Lower lobe of right lung (tissue), 2 donors: ENCODE data around the gene MYOCD. TPM values are rescaled to one million over a fixed set of nuclear protein-coding genes. Genes with fewer than 3 reads are reported as not detected.

Experiments used
- ATAC-seq, 2 donors: fragments of 200-7000 bp; cut with Tn5 transposase; one replicate each; pipeline ENCODE4 v1.9.1; 2020 to 2022; ENCODE audit warnings: mild to moderate bottlenecking in 2 of 2, moderate library complexity in 2 of 2
- DNase-seq: peaks from one replicate; pipeline ENCODE4 v3.0.0-alpha.2; 2020
- H3K27ac ChIP-seq: fragments of 200-600 bp; one replicate; pipeline ENCODE4 v1.8.0; 2022
- H3K27me3 ChIP-seq: fragments of 200-600 bp; one replicate; pipeline ENCODE4 v1.8.0; 2022; ENCODE audit warnings: low read depth
- H3K36me3 ChIP-seq: fragments of 200-600 bp; one replicate; pipeline ENCODE4 v1.8.0; 2022; ENCODE audit warnings: mild to moderate bottlenecking
- H3K4me1 ChIP-seq: fragments of 200-600 bp; one replicate; pipeline ENCODE4 v1.8.0; 2022
- H3K4me3 ChIP-seq: fragments of 200-600 bp; one replicate; pipeline ENCODE4 v1.8.0; 2022; ENCODE audit warnings: mild to moderate bottlenecking
- H3K9me3 ChIP-seq: fragments of 200-600 bp; one replicate; pipeline ENCODE4 v1.8.0; 2022
- CTCF ChIP-seq: fragments of 200-600 bp; IDR thresholded peaks from one replicate; pipeline ENCODE4 v1.8.0; 2022; ENCODE audit warnings: antibody characterized with exemption, mild to moderate bottlenecking
- intact Hi-C: fragments of 100-400 bp; cut with DNase I; formaldehyde crosslinking; loops from one replicate; pipeline ENCODE4 v1.11.0; 2022
- total RNA-seq: library from RNA; stranded (reverse); fragmentation: NEBNext Ultra II Directional; extraction: Animal tissue kit (Norgen Biotek cat#: 25700); gene quantifications from one replicate; pipeline ENCODE4 v1.2.1, GENCODE V29; 2021
- donor health status: DM: no; HTN: yes; CAD: no; lungs with severe emphysema.

Gene MYOCD
- total RNA-seq, 1 donor from 2014 or later = 3.6 TPM

GRCh38 chr17:12671906-12672305 is 6.2 kb downstream of the MYOCD start:
- Histone ChIP-seq H3K4me1 (no peaks in the 10 kb centered on the region), H3K36me3 (no peaks in the 10 kb centered on the region), H3K9me3 (no peaks in the 10 kb centered on the region), H3K4me3 (no peak overlapping the region), H3K27me3 (peaks cover 4% of the 10 kb centered on the region), H3K27ac (no peak overlapping the region)
- no peak for ATAC-seq
- intact Hi-C loops = no loop called here
- no peak for TF ChIP-seq CTCF
- DNase-seq = no peak

- no peak overlapping the region for H3K27ac ChIP-seq
- H3K4me1 ChIP-seq = no peaks in the 10 kb centered on the region
- H3K27me3 ChIP-seq = no peaks in the 10 kb centered on the region
- no peak for DNase-seq
- no peaks in the 10 kb centered on the region for H3K9me3 ChIP-seq
- intact Hi-C loops = no loop called here
- no peak for TF ChIP-seq CTCF
- ATAC-seq = no peak
- no peak overlapping the region for H3K4me3 ChIP-seq
- no peaks in the 10 kb centered on the region for H3K36me3 ChIP-seq
Observed at GRCh38 chr17:12672947-12673346, 7.3 kb downstream of the MYOCD start.

- Histone ChIP-seq H3K9me3 (no peaks in the 10 kb centered on the region), H3K36me3 (no peaks in the 10 kb centered on the region), H3K27me3 (no peaks in the 10 kb centered on the region), H3K4me1 (no peaks in the 10 kb centered on the region), H3K27ac (no peak overlapping the region), H3K4me3 (no peak overlapping the region)
- ATAC-seq = no peak
- no peak for TF ChIP-seq CTCF
- no peak for DNase-seq
- intact Hi-C loops = no loop called here
Observed at GRCh38 chr17:12673788-12674187, 8.1 kb downstream of the MYOCD start.

- Histone ChIP-seq H3K4me3 (no peak overlapping the region), H3K27me3 (peaks cover 4% of the 10 kb centered on the region), H3K36me3 (no peaks in the 10 kb centered on the region), H3K9me3 (no peaks in the 10 kb centered on the region), H3K27ac (no peak overlapping the region), H3K4me1 (no peaks in the 10 kb centered on the region)
- ATAC-seq (no peak), DNase-seq (no peak)
- intact Hi-C loops = no loop called here
- TF ChIP-seq CTCF = no peak
Observed at GRCh38 chr17:12680407-12680897, 14.8 kb downstream of the MYOCD start.

GRCh38 chr17:12680993-12681392 is 15.3 kb downstream of the MYOCD start:
- Histone ChIP-seq H3K4me1 (no peaks in the 10 kb centered on the region), H3K9me3 (no peaks in the 10 kb centered on the region), H3K27ac (no peak overlapping the region), H3K36me3 (no peaks in the 10 kb centered on the region), H3K27me3 (peaks cover 4% of the 10 kb centered on the region), H3K4me3 (no peak overlapping the region)
- no peak for TF ChIP-seq CTCF
- DNase-seq = no peak
- intact Hi-C loops = no loop called here
- ATAC-seq = no peak

GRCh38 chr17:12683299-12683698 is 17.6 kb downstream of the MYOCD start:
- ATAC-seq (no peak), DNase-seq (no peak)
- Histone ChIP-seq H3K27me3 (peaks cover 4% of the 10 kb centered on the region), H3K4me1 (no peaks in the 10 kb centered on the region), H3K27ac (no peak overlapping the region), H3K4me3 (no peak overlapping the region), H3K9me3 (no peaks in the 10 kb centered on the region), H3K36me3 (no peaks in the 10 kb centered on the region)
- intact Hi-C loops = no loop called here
- TF ChIP-seq CTCF = no peak
